ELR (cell line): ENCODE data around the gene TMEM31.

Experiments
- DNase-seq: peaks from one replicate; pipeline ENCODE4 v3.0.0-alpha.2; 2015; ENCODE audit warnings: low read depth

Gene TMEM31, protein sequence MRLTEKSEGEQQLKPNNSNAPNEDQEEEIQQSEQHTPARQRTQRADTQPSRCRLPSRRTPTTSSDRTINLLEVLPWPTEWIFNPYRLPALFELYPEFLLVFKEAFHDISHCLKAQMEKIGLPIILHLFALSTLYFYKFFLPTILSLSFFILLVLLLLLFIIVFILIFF

DNA sequence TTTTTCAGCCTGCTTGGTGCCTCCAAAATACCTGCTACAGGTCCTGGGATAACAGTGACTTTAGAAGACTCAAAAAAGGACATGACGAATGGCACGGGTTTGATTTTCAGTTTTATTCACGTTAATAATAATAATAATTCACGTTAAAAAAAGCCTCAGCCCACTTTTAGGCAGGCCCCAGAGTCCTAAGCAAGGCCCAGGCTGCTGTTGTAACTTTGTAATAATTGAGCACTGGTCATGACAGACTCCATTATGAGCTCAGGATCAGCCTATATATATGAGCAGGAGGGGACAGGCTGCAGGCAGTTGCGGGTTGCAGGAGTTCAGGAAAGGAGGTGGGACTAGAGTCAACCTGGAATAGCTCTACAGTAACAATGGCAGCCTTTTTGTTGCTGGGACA is at the start of gene TMEM31:
Gene TMEM31, plus strand, starts transcription at position 301 of the 400 bp plus-strand sequence. CDS start 1,350 bp downstream, outside the sequence.
- no peak for DNase-seq

DNA sequence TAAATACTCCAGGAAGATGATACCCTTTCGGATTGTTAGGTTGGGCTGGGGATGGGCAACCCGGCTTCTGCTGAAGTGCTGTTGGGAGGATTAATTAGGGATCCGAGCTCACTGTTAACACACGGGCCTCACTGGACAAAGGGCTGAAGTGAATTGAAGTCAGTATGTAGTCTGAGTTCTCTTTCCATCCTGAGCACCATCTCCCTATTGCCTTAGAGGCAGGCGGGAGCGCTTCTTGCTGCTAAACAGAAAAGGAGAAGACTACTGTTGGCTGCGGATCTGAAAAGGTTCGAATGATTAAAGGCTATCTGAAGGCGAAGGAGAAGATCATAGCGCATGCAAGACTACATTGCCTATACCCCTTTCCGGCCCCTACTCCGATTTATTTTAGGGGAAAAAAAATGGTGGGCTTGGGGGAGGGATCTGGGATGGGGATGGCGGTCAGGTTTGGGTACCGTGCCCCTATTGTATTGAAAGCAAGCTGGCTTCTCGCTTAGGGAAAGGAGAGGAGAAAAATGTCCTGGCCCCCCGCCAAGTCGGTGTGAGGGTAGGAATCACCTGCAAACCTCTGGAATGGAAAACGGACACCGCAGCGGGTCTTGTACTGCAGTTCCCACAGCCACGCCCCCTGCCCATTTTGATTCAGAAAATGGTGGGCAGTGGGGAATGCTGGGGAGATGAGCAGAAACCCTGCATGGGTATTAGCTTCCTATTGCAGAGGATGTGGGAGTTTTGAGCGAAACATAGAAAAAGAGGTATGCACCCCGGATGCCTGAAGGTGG is 46.5 kb upstream of the TMEM31 start:
- no peak for DNase-seq

DNA sequence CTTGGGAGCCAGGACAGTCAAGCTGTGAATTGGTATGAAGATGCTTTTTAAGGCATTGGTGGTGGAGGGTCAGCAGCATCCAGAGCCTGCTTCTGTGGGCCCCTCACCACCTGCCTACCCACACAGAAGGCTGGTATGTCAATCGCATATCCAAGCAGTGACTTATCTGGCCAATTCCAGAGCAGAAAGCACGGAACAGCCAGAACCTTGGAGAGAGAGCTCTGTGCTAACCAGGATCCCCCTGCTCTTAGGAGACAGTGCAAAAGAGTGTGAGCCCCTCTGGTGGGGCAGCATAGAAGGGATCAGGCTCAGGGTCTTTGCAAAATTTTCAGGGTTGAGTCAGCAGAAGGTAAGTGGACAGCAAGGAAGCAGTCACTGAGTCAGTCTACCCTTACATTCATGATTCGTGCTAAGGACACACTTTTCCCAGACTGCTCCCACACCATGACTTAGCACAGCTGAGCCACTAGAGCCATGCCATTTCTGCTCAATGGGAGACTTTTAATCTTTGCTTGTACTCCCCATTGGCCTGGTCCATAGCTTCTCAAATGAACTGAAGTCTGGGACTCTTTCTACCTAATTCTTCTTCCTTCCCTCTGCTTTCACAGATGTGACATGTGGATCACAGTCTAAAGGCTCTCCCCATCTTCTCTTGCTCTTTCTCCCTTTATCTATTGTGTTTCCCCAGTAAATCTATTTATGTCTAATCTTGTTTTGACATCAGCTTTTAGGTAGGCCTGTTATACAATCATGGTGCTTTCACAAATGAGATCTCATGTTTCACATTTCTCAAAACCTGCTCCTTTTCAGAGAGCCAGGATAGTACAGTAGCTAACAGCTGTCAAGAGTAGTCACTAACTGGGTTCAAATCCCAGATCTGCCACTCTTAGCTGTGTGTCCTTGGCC is 44.3 kb upstream of the TMEM31 start:
- peak; percentile 42 for DNase-seq

DNA sequence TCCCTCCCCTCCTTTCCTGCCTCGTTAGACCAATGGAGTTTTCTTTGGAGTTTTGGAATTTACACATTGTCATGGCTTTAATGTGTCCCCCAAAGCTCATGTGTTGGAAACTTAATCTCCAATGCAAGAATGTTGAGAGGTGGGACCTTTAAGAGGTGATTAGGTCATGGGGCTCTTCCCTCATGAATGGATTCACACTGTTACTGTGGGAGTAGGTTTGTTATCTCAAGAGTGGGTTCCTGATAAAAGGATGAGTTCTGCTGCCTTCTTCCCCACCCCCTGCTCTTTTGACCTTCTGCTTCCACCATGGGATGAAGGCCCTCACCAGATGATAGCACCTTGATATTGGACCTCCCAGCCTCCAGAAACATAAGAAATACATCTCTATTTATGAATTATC is 41.0 kb upstream of the TMEM31 start:
- DNase-seq = no peak

DNA sequence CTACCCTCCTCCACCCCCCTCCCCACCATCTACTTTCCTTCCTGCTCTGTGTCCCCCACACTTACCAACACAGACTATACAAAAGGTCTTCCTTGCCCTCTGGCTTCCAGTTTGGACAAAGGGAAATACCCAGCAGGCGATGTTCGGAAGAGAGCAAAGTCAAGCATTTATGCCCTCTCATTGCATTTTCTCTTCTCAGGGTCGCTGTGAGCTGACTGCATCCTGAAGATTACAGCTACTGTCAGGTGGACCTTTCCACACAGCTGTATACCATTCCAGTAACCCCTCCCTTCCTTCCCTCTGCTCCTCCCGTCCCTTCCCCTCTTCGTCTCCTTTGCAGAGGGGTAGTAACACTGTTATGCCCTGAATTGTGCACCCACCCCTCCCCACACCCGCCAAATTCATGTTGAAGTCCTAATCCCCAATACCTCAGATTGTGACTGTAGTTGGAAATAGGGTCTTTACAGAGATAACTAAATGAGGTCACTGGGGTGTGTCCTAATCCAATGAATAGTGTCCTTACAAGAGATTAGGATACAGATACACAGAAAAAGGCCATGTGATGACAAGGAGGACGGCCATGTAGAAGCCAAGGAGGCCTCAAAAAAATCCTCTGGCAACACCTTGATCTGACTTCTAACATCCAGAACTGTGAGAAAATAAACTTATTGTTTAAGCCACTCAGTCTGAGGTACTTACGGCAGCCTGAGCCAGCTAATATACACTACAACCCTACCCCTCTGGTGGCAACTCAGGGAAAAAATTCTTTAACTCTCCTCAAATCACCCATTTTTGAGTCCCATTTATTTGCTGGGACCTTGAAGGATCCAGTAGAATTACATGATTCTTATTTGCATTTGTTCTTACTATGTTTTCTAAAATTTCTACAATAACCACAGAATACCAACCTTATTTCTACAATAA is 35.9 kb upstream of the TMEM31 start:
- peak; percentile 22 for DNase-seq

DNA sequence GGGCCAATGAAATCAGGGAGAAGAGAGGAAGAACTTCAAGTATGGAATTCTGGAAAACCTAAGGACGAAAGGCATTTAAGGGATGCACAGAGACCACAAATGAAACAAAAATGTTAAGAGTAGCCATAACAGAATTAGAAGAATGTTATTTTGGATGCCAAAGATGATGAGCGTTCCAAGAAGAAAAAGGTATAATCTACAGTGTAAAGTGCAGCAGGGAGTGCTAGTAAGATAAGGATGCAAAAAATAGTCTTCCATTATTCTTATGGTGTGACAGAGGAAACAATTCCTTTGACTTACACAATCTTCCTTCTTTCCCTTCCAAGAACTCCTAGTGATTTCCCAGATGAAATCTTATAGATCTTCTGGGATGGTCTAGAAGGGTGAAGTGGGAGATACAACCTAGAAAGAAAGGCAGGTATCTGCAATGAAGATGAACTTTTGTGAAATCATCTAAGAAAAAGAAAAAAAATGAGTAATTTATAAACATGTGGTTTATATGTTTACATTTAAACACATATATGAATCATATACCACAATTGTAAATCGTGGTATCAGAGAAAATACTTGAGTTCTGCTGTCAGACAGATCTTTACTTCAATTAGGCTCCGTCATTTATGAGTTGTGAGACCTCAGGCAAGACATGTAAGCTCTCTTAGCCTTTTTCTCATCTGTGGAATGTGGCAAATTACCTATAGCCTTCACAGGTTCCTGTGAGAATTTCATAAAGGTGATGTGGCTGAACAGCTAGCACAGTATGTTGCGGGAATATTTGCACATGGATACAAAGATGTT is 32.3 kb upstream of the TMEM31 start:
- DNase-seq = peak; percentile 85

DNA sequence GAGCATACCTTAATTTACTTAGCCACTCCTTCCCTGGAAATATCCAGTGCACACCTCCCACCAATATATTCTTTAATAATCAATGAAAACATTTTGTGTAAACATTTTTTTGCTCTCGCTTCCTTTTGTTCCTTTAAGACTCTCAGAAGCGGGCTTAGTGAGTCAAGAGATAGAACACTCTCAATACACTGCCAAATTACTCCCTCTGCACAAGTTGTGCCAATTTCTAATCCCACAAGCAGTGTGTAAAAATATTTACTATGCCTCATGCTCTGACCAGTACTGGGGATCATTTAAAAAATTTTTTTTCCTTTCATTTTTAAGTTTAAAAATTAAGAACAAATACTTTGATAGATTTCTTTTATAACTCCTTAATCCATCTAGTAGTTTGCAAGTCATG is 29.3 kb upstream of the TMEM31 start:
- DNase-seq = no peak

DNA sequence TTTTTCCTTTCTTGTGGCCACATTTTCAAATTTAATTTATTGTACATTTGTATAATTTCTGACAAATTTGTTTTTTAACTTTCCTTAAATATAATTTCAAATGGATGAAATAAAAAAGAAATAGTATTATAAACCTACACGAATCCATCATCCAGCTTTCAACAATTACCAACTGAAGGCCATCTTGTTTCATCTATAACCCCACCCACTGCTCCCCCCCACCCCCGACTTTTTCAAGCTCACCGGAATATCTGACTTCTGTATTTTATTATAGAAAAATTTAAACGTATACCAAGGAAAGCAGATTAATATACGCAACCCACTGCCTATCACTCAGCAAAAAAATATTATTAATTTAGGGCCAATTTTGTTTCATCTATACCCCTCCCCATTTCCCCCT is 25.3 kb upstream of the TMEM31 start:
- DNase-seq = peak; percentile 27

DNA sequence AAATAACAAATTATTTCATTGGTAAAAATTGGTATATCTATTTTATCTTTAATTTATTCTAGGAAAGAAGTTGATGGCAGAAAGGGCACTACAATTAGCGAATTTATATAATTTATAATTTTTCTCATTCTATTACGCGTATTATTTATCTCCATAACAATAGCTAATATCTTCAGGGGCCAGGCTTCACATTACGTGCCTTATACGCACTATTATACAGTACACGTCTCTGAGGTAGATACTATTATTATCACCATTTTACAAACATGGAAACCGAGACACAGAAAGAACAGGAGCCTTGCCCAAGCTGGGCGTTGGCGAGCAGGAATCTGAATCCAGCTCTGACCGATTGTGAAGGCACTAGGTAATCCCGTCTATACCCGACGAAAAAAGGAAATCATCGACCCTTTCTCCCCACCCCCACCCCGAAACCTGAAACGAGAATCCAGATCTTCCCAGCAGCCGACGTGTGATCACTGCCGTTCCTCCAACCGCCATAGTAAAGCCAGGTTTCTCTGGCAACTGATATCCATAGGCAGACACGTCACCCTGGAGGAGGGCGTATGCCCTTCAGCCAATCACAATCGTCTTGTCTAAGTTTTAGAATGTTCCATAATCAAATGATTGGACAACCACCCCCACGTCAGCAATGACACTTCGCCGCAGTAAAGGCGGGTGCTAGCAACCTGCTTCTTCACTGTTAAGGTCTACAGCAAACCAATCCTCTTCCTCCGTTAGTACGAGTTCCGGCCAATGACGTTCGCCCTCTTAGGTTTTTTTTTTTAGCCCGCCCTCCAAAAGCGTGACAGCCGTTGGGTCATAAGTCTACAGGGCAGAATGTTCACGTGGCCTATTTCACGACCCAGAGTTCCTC is 24.3 kb upstream of the TMEM31 start, which contains the start of gene MORF4L2:
Gene MORF4L2, minus strand, starts transcription at position 501 of the 874 bp plus-strand sequence. CDS start 9,672 bp downstream, outside the sequence.
- DNase-seq = peak; percentile 97

DNA sequence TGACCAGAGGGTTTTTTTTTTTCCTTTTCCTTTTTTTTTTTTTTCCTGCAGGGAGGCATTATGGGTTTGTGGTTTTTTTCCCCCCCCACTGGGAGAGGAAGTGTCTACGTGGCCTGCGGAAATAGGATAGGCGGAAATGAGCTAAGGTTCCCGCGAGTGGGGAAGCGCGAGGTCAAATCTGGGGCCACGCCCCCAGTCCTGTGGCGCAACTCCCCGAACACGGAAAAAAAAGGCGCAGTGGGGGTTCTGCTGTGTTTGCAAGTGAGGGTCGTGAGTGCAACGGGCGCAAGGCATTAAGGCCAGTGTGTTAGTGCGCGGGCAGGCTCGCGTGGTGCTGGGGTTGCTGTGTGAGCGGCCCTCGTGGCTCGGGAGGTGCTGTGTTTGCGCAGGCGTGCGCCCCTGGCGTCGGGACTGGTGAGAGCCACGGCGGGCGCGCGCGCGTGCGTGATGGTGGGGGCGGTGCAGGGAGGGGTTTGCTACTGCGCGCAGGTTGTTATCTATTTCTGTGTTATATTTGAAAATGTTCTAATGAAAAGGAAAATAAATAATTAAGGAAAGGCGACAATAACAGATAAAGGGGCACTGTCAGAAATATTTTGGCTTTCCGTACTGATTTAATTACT is 23.5 kb upstream of the TMEM31 start:
- DNase-seq = peak; percentile 76

DNA sequence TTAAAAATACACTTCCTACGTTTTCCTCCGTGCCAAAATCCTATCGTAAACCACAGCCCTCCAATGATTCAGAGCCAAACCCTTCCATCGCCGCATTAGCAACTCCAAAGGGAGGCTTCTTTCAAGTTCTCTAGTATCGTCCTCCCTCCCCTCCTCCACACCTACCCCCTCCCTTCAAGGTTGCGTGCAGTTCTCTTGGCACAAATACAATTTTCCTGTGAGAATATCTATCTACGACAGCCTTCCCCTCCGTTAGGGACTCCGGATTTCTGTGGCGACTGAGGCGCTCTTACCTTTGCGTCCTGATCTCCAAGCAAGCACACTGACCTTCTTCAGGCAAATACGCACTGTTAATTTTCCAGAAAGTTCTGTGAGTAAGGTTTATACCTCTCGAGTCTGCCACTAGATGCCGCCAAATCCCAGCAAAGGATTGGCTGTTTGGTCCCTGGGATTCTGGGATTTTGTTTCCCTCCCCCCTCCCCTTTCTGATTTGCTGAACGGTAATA is 23.0 kb upstream of the TMEM31 start:
- peak; percentile 77 for DNase-seq

DNA sequence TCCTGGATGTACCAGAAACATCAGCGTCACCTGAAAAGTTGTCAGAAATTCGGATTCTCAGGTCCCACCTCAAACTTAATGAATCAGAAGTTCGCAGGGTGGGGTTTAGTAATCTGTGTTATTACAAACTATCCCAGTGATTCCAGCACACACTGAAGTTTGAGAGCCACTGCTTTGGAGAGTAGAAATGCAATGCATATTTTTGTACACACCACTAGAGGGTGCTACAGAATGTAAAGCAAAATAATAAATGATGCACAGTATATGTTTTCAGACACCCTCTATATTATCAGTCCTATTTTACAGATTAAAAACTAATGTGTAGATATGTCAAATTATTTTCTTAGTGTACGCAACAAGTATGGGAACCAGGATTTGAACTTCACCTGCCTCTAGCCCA is 21.8 kb upstream of the TMEM31 start:
- DNase-seq = peak; percentile 58

DNA sequence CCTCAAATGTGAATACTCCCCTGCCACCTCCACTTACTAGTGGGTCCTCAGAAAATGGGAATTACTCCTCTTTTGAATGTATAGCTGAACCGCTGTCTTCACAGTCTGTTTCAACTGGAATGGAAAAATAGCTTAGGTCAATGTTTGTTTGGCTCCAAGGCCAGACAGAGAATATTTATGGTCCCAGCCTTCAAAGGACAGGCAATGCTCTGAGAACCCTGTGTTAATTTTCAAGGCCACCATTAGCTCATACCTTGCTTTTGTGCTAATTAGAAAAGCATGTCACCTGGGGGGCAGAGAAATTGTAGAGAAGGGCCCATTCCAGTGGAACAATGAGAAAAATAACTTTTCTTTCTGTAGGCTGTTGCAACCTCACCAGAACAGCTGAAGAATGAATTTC is 19.6 kb upstream of the TMEM31 start:
- DNase-seq = no peak

DNA sequence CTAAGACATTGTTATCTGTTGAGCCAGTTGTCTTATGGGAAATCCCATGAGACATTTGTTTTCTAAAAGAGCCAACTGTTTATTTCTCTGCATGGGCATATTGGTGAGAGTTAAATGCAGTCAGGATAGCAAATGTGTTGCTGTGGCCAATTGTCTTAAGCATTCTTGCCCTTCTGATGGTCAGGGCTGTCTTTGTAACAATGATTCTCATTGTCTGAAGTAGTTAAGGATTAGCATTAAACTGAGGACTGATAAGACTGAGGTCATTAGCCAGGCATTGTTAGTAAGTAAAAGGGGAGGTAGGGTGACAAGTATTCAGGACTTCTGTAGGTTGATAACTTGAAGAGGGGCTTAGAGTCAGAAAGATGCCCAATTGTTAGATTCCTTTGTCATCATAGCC is 13.0 kb upstream of the TMEM31 start:
- DNase-seq = no peak

DNA sequence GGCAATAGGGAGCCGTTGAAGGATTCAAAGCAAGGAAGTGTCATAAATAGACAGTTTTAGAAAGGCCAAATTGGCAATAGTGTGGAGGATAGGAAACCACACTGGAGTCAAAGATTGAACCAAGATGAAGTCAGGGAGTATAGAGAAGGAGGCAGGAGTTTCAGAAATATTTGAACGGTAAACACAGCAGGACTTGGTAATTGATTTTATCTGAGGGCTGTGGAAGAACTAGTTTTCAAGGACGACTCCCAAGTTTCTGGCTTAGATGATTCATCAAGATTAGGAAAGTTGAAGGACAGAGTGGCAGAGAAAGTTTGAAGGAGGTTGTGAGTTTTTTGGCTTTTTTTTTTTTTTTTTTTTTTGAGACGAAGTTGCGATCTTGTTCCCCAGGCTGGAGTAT is 11.5 kb upstream of the TMEM31 start:
- DNase-seq = no peak

DNA sequence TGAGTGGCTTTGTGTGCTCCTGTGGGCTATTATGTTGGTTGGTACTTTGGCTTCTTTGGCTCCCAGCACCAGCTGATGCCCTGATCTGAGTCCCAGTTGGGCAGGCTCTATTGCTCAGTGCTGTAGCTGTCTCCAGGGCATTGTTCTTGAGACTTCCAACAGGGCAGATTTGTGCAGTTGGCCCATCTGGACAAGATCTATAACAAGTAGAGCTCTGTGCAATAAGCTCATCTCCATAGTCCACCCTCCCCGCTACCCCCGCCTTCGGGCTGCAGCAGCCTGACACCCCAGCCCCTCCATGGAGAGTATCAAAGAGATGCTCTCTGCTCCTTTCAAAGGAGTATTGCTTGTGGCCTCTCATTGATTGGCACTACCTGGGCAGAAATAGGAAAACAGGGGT is 5.8 kb upstream of the TMEM31 start:
- DNase-seq = no peak

DNA sequence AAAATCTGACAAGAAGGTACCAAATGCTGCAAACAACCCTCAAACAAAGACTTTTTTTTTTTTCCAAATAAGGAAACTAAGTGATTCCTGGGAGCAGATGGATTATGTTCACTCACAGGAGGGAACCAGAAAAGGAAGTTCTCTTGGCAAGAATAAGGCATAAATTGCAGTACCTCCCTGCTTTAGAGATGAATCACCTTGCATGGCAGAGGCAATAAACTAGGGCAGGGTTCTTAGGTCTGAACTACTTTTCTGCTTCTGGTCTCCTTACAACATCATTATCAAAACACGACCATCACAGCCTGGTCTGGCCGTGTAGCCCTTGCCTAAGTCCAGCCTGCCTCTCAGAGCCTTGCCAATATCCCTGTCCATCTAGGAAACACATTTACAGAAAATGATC is 6.3 kb downstream of the TMEM31 start:
- DNase-seq = peak; percentile 43

DNA sequence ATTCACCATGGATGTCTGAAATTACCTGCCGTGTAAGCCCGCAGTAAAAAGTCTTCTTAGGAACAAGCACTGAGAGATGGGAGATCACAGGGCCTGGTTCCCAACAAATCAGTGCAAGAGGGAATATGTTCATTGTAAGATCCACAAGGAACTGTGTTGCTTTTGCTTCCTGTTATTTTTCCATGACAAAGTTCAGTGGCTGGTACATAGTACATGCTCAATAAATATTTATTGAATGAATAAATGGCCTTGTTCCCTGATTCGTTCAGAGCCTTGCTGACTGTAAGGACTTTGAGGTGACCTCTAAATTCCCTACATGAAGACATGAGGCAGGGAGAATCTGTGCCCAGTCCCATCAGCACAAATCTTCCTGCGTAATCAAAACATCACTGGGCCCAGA is 7.4 kb downstream of the TMEM31 start:
- no peak for DNase-seq

DNA sequence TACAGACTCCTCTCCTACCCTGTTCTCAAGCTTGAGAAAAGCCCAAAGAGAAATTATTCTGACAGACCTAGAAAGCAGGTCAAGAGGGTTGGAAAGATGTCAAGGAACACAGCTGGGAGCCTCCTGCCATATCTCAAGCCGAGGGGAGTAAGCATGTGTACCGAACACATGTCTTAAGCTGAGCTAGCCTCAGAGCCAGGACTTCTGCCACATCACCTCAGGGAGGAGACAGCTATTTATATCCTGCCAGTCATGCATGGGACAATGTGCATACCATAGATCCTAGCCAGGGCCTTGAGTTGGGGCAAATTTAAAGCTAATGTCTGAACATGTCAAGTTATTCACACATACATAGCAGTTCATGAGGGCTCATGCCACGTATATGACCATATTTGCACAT is 11.8 kb downstream of the TMEM31 start:
- no peak for DNase-seq
